Stimulated activated CD4-positive, alpha-beta T cell treated with anti-CD3 and anti-CD28 coated beads, Interleukin-4, amount 100 ng/mL, for 24 hours (primary cell): Measurements from ENCODE around the gene SGSM1.
"Not testable (repeated sequence)": the region's sequence is repeated elsewhere in the genome, so short reads cannot be mapped to it uniquely, and the experiment has no call there.

Experiments
- DNase-seq: peaks from one replicate; pipeline ENCODE4 v3.0.0-alpha.2; 2020

SGSM1 gene

GRCh38 chr22:24901448-24901847, 95.4 kb downstream of the SGSM1 start:
- DNase-seq: no peak

GRCh38 chr22:24905909-24906308, 99.9 kb downstream of the SGSM1 start:
- no peak for DNase-seq

GRCh38 chr22:24907101-24907500, 101.1 kb downstream of the SGSM1 start:
- not testable (repeated sequence) for DNase-seq

GRCh38 chr22:24920029-24920428, 114.0 kb downstream of the SGSM1 start:
- DNase-seq: no peak

GRCh38 chr22:24925586-24926427, 119.8 kb downstream of the SGSM1 start:
- DNase-seq: no peak

GRCh38 chr22:24926428-24926725, 120.4 kb downstream of the SGSM1 start:
- DNase-seq: no peak

GRCh38 chr22:24926849-24927579, 121.0 kb downstream of the SGSM1 start:
- no peak for DNase-seq

GRCh38 chr22:24928322-24928721, 122.3 kb downstream of the SGSM1 start:
- DNase-seq: no peak

- no peak for DNase-seq
Measured at GRCh38 chr22:24930678-24931077, 124.7 kb downstream of the SGSM1 start.

- DNase-seq: no peak
Measured at GRCh38 chr22:24935771-24936483, 129.9 kb downstream of the SGSM1 start.

GRCh38 chr22:24937114-24937513, 131.1 kb downstream of the SGSM1 start:
- no peak for DNase-seq

- DNase-seq: peak; percentile 41
Measured at GRCh38 chr22:24938741-24939341, 132.8 kb downstream of the SGSM1 start.

- DNase-seq: no peak
Measured at GRCh38 chr22:24942301-24942700, 136.3 kb downstream of the SGSM1 start.

- no peak for DNase-seq
Measured at GRCh38 chr22:24944217-24944937, 138.4 kb downstream of the SGSM1 start.

- DNase-seq: no peak
Measured at GRCh38 chr22:24945430-24945829, 139.4 kb downstream of the SGSM1 start.

GRCh38 chr22:24947383-24947782, 141.4 kb downstream of the SGSM1 start:
- DNase-seq: no peak

- DNase-seq: no peak
Measured at GRCh38 chr22:24947881-24948280, 141.9 kb downstream of the SGSM1 start.

GRCh38 chr22:24948356-24949202, 142.6 kb downstream of the SGSM1 start:
- DNase-seq: no peak

- no peak for DNase-seq
Measured at GRCh38 chr22:24950272-24950902, 144.4 kb downstream of the SGSM1 start.

GRCh38 chr22:24951942-24952836, 146.2 kb downstream of the SGSM1 start, which contains the start of gene KIAA1671:
Gene KIAA1671, plus strand, starts transcription at chr22:24952716. Its CDS starts 75,284 bp downstream, at chr22:25028000.
- peak; percentile 85 for DNase-seq
